IPS DF 6.9 (cell line): ENCODE results near the gene CA5A.
"Not testable (repeated sequence)": the region's sequence is repeated elsewhere in the genome, so short reads cannot be mapped to it uniquely, and the experiment has no call there.

ENCODE experiments used
- DNase-seq: peaks from one replicate; pipeline ENCODE4 v3.0.0-alpha.2; 2013; ENCODE audit warnings: low read depth, low spot score
- H3K27ac ChIP-seq: one replicate; pipeline ENCODE4 v1.5.1; 2013; ENCODE audit warnings: low read length, control low read depth
- H3K27me3 ChIP-seq: 2 replicates; pipeline ENCODE4 v1.6.1; 2013; ENCODE audit warnings: mild to moderate bottlenecking, low read length; ENCODE audit not compliant: control insufficient read depth, insufficient read depth
- H3K36me3 ChIP-seq: 2 replicates; pipeline ENCODE4 v1.6.1; 2013; ENCODE audit warnings: low read length; ENCODE audit not compliant: control insufficient read depth, insufficient read depth
- H3K4me1 ChIP-seq: 2 replicates; pipeline ENCODE4 v1.6.1; 2013; ENCODE audit warnings: low read length; ENCODE audit not compliant: control insufficient read depth, insufficient read depth
- H3K4me3 ChIP-seq: 2 replicates; pipeline ENCODE4 v1.5.1; 2013; ENCODE audit warnings: mild to moderate bottlenecking, low read length
- H3K9me3 ChIP-seq: 2 replicates; pipeline ENCODE4 v1.6.1; 2013; ENCODE audit warnings: low read length, inconsistent platforms; ENCODE audit not compliant: control insufficient read depth, insufficient read depth
- WGBS: extraction: QIAGEN DNeasy Blood & Tissue Kit; methylation state at CpG from one replicate; pipeline ENCODE4 v1.1.7; 2013; ENCODE audit warnings: mixed read lengths, missing lambda C conversion rate; ENCODE audit not compliant: insufficient read length, insufficient coverage; 5-methylcytosine and 5-hydroxymethylcytosine counted together

Gene CA5A

DNA sequence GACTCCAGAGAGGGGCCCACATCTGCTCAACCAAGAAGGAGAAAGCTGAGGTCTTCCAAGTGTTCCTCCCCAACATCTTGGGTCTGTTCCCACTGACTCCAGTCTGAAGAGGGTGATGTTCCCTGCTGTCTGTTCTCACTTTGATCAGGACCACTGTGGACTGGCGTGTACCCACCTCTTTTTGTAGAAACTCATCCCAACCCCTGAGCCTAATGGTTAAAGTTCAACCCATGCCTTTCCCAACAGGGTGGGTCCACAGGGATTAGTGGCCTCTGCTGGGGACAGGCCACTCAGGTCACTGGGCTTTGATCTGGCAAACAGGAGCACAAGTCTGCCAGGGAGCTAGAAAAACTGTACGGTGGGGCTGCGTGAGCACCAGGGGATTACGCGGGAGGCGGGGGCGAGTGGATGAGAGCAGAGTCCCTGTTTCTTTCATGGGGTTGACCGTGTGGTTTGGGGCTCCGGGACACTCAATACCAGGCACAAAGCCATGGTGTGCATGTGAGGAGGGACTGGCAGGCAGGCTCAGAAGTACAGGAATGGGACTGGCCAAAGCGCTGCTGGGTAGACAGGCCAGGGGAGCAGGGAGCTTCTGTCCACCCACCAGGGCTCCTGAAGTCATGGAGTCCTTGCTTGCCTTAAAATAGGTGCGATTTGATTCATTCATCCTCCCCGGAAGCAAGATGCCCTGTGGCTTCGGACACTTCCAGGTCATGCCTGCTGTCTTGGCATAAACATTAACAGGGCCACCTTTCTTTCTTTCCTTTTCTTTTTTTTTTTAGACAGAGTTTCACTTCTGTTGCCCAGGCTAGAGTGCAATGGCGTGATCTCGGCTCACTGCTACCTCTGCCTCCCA lies at the start of gene CA5A:
TSS of gene CA5A (minus strand) at position 155 of the 856 bp plus-strand sequence. CDS start at position 76, 79 bp downstream.
- Histone ChIP-seq H3K27me3 (no peaks in the 10 kb centered on the region), H3K36me3 (no peaks in the 10 kb centered on the region), H3K9me3 (no peaks in the 10 kb centered on the region), H3K4me3 (no peak within 1 kb of the TSS), H3K27ac (no peak within 1 kb of the TSS), H3K4me1 (no peaks in the 10 kb centered on the region)
- DNase-seq: no peak
- WGBS: no CpG with 5 or more reads among the region's 15 CpGs

- not testable (repeated sequence) for H3K9me3 ChIP-seq, DNase-seq, H3K27ac ChIP-seq, H3K27me3 ChIP-seq, H3K4me3 ChIP-seq, H3K4me1 ChIP-seq, H3K36me3 ChIP-seq
- WGBS: no CpG with 5 or more reads among the region's 5 CpGs
Observed at GRCh38 chr16:87985493-87985892, 49.2 kb upstream of the CA5A start.

GRCh38 chr16:87984632-87985267 lies 48.4 kb upstream of the CA5A start:
- Histone ChIP-seq H3K4me3 (no peak overlapping the region), H3K27me3 (no peaks in the 10 kb centered on the region), H3K9me3 (no peaks in the 10 kb centered on the region), H3K27ac (no peak overlapping the region), H3K36me3 (peaks cover 6% of the 10 kb centered on the region; the same call in 1 of the 2 replicates), H3K4me1 (no peaks in the 10 kb centered on the region)
- WGBS: no CpG with 5 or more reads among the region's 28 CpGs
- DNase-seq: no peak

DNA sequence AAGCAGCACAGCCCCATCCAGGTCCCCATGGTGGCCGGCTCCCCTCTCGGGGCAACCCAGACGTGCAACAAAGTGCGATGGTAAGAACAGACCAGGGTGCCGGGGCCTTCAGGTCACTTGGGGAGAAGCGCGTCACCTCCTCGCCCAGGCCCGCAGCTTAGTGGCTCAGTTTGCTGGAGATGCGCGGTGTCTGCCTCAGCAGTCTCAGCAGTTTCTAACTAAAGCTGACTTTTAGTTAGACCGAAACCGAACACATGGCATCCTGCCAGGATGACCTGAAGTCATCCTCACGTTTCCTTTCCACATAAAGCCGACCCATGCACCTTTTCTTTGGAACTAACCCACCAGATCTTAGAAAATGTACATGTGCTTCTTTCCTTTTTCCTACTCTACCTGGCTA lies 47.9 kb upstream of the CA5A start:
- H3K27ac ChIP-seq, H3K27me3 ChIP-seq, H3K4me1 ChIP-seq, H3K9me3 ChIP-seq, H3K36me3 ChIP-seq, H3K4me3 ChIP-seq, DNase-seq: not testable (repeated sequence)
- no CpG with 5 or more reads among the region's 15 CpGs for WGBS

DNA sequence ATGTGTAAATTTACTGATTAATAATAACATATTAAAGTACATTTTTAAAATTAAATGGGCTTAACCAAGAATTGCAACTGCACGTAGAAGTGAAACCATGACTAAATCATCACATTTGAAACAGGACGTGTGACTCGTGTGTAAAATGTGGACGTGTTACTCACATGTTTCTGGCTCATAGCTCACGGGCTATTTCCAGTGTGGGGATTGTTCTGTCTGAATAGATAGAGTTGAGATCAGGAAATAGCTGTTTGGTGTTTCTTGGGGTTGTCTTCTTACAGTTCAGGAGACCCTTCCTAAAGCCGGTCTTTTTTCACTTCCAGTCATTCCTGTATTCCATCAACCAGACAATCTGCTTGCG lies 47.4 kb upstream of the CA5A start:
- DNase-seq, H3K27me3 ChIP-seq, H3K4me1 ChIP-seq, H3K4me3 ChIP-seq, H3K9me3 ChIP-seq, H3K36me3 ChIP-seq, H3K27ac ChIP-seq: not testable (repeated sequence)
- WGBS: no CpG with 5 or more reads among the region's 7 CpGs

GRCh38 chr16:87983072-87983736 lies 46.9 kb upstream of the CA5A start:
- not testable (repeated sequence) for H3K36me3 ChIP-seq, H3K4me3 ChIP-seq, H3K27ac ChIP-seq, H3K9me3 ChIP-seq, DNase-seq, H3K4me1 ChIP-seq, H3K27me3 ChIP-seq
- WGBS: no CpG with 5 or more reads among the region's 20 CpGs

- Histone ChIP-seq H3K36me3 (peaks cover 6% of the 10 kb centered on the region; the same call in 1 of the 2 replicates), H3K27ac (no peak overlapping the region), H3K27me3 (no peaks in the 10 kb centered on the region), H3K9me3 (no peaks in the 10 kb centered on the region), H3K4me3 (no peak overlapping the region), H3K4me1 (no peaks in the 10 kb centered on the region)
- DNase-seq: no peak
- no CpG with 5 or more reads among the region's 17 CpGs for WGBS
Observed at GRCh38 chr16:87982581-87983041, 46.3 kb upstream of the CA5A start.

GRCh38 chr16:87981376-87981775 lies 45.0 kb upstream of the CA5A start:
- H3K4me1 ChIP-seq, H3K9me3 ChIP-seq, DNase-seq, H3K27me3 ChIP-seq, H3K27ac ChIP-seq, H3K36me3 ChIP-seq, H3K4me3 ChIP-seq: not testable (repeated sequence)
- no CpG with 5 or more reads among the region's 4 CpGs for WGBS

- H3K27ac ChIP-seq, H3K9me3 ChIP-seq, H3K4me3 ChIP-seq, H3K36me3 ChIP-seq, H3K4me1 ChIP-seq, H3K27me3 ChIP-seq, DNase-seq: not testable (repeated sequence)
- WGBS: no CpG with 5 or more reads among the region's 12 CpGs
Observed at GRCh38 chr16:87979911-87980630, 43.7 kb upstream of the CA5A start.

DNA sequence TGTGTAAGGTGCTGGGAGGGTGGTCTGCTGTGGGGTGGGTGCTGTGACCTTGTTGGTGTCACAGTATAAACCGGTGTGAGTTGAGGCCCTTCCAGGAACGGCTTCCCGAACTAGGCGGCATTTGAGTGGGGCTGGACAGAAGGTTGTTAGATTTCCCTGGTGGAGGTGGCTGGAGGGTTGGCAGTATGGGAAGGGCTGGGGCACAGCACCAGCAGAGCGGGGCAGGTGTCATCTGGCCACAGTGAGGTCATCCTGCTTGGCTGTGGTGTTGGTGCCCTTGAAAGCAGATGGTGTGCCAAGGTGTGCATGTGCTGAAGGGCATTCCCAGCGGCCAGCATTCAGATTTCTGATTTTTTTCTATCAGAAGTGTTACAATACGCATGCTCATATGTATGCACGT lies 43.0 kb upstream of the CA5A start:
- no peak for DNase-seq
- no CpG with 5 or more reads among the region's 8 CpGs for WGBS
- H3K27ac ChIP-seq: no peak overlapping the region

More for the DNA sequence above, 43.0 kb upstream of the CA5A start:
- H3K4me1 ChIP-seq: no peaks in the 10 kb centered on the region
- no peaks in the 10 kb centered on the region; the same call in 1 of the 2 replicates for H3K36me3 ChIP-seq
- no peaks in the 10 kb centered on the region for H3K9me3 ChIP-seq
- no peak overlapping the region for H3K4me3 ChIP-seq
- no peaks in the 10 kb centered on the region for H3K27me3 ChIP-seq
